GM12878 (cell line): ENCODE data around the gene CCBE1. TPM values are rescaled to one million over a fixed set of nuclear protein-coding genes. Genes with fewer than 3 reads are reported as not detected.

Experiments
- ATAC-seq: fragments of 200-7000 bp; cut with Tn5 transposase; 3 replicates; pipeline ENCODE4 v1.9.1; 2020; ENCODE audit warnings: mild to moderate bottlenecking, moderate library complexity
- BruUV-seq: library from RNA; stranded (reverse); fragments of 400-500 nt; replicated peaks from 2 replicates; lab custom pipeline; 2021; lab: Mats Ljungman, UMichigan
- CTCF ChIA-PET: fragments of 300-600 bp; sonication (Branson Sonifier 250); formaldehyde crosslinking; extraction: SDS; loops from one replicate; lab custom pipeline; 2021; ENCODE audit warnings: inconsistent platforms; lab: Yijun Ruan, JAX
- POLR2A ChIA-PET: fragments of 350-600 bp; formaldehyde crosslinking; extraction: SDS; loops from one replicate; lab custom pipeline; 2021; ENCODE audit warnings: inconsistent platforms; lab: Charles Lee
- RAD21 ChIA-PET: fragments of 300-600 bp; sonication (Branson Sonifier 250); formaldehyde crosslinking; loops from one replicate; lab custom pipeline; 2023; ENCODE audit warnings: antibody characterized with exemption; ENCODE audit not compliant: unreplicated experiment; lab: Charles Lee
- SMC1A ChIA-PET: fragments of 300-600 bp; sonication (Branson Sonifier 250); formaldehyde crosslinking; loops from one replicate; lab custom pipeline; 2023; ENCODE audit not compliant: unreplicated experiment, uncharacterized antibody; lab: Charles Lee
- DNase-seq: peaks from one replicate; pipeline ENCODE4 v3.0.0-alpha.2; 2011; ENCODE audit warnings: low read depth, low spot score
- FAIRE-seq: peaks from 3 replicates; lab custom pipeline; 2011; peaks lifted over from hg19 to GRCh38; lab: Jason Lieb, UNC
- H2AFZ ChIP-seq: 2 replicates; pipeline ENCODE4 v1.6.0; 2011; ENCODE audit warnings: low read depth, low read length, control low read depth; ENCODE audit not compliant: control insufficient read depth
- H3K27ac ChIP-seq: 2 replicates; pipeline ENCODE4 v1.5.1; 2011; ENCODE audit warnings: control low read depth; ENCODE audit not compliant: control insufficient read depth, insufficient read depth
- H3K27me3 ChIP-seq, 2 experiments: replicated peaks in 1 of 2; 2 replicates each; pipeline versions ENCODE4 v1.6.0 to v1.6.1; 2011; ENCODE audit warnings: low read length in 1 of 2; ENCODE audit not compliant: control insufficient read depth in 2 of 2, insufficient read depth in 2 of 2
- H3K36me3 ChIP-seq, 2 experiments: 2 replicates each; pipeline ENCODE4 v1.5.1; 2011; ENCODE audit warnings: low read length in 1 of 2; ENCODE audit not compliant: control insufficient read depth in 2 of 2, insufficient read depth in 2 of 2
- H3K4me1 ChIP-seq: 2 replicates; pipeline ENCODE4 v1.6.1; 2011; ENCODE audit warnings: mild to moderate bottlenecking, low read length, moderate library complexity, mixed read lengths; ENCODE audit not compliant: control insufficient read depth, insufficient read depth
- H3K4me2 ChIP-seq: 2 replicates; pipeline ENCODE4 v1.6.0; 2011; ENCODE audit warnings: control low read depth; ENCODE audit not compliant: control insufficient read depth, insufficient read depth
- H3K4me3 ChIP-seq: fragments of 200-600 bp; sonication (generic); 2 replicates; pipeline ENCODE4 v1.5.1; 2016
- H3K79me2 ChIP-seq: 2 replicates; pipeline ENCODE4 v1.6.0; 2011; ENCODE audit warnings: low read length; ENCODE audit not compliant: control insufficient read depth, insufficient read depth
- H3K9ac ChIP-seq: 2 replicates; pipeline ENCODE4 v1.8.0; 2011; ENCODE audit warnings: low read length, control low read depth, mixed read lengths; ENCODE audit not compliant: control insufficient read depth, insufficient read depth
- H3K9me3 ChIP-seq: replicated peaks from 3 replicates; pipeline ENCODE4 v1.5.1; 2011; ENCODE audit warnings: mild to moderate bottlenecking, low read length; ENCODE audit not compliant: control insufficient read depth, insufficient read depth
- H4K20me1 ChIP-seq: 2 replicates; pipeline ENCODE4 v1.6.0; 2011; ENCODE audit not compliant: control insufficient read depth, insufficient read depth
- CBFB ChIP-seq: IDR thresholded peaks from 2 replicates; pipeline ENCODE4 v1.6.1; 2016; ENCODE audit warnings: antibody characterized with exemption, low read depth
- ESRRA ChIP-seq: IDR thresholded peaks from 2 replicates; pipeline ENCODE4 v1.6.1; 2012; ENCODE audit warnings: mild to moderate bottlenecking, low read length, improper control_type of control experiment
- ETV6 ChIP-seq, 2 experiments: fragments of 450-650 bp in 1 of 2; IDR thresholded peaks in 1 of 2; conservative IDR thresholded peaks in 1 of 2; 2 replicates each; pipeline ENCODE4 v1.6.1; 2014; ENCODE audit warnings: antibody characterized with exemption in 1 of 2, borderline replicate concordance in 1 of 2, low read depth in 1 of 2, mild to moderate bottlenecking in 1 of 2, moderate library complexity in 1 of 2
- HCFC1 ChIP-seq: fragments of 150-350 bp; IDR thresholded peaks from 2 replicates; pipeline ENCODE4 v1.6.1; 2014; ENCODE audit warnings: low read length
- IKZF1 ChIP-seq: fragments of 450-650 bp; conservative IDR thresholded peaks from 2 replicates; pipeline ENCODE4 v1.6.1; 2017; ENCODE audit warnings: antibody characterized with exemption, mild to moderate bottlenecking
- PAX8 ChIP-seq: fragments of 450-650 bp; IDR thresholded peaks from 2 replicates; pipeline ENCODE4 v1.6.1; 2017; ENCODE audit warnings: mild to moderate bottlenecking, moderate library complexity
- PML ChIP-seq: IDR thresholded peaks from 2 replicates; pipeline ENCODE4 v1.6.1; 2012; ENCODE audit warnings: low read length, inconsistent platforms
- RAD21 ChIP-seq: IDR thresholded peaks from 2 replicates; pipeline ENCODE4 v1.6.1; 2011; ENCODE audit warnings: mild to moderate bottlenecking, low read depth, low read length, moderate library complexity; ENCODE audit not compliant: insufficient read depth
- RBBP5 ChIP-seq: fragments of 200-600 bp; sonication (generic); conservative IDR thresholded peaks from 2 replicates; pipeline ENCODE4 v1.6.1; 2016
- SIN3A ChIP-seq: IDR thresholded peaks from 2 replicates; pipeline ENCODE4 v1.6.1; 2012; ENCODE audit warnings: low read depth, low read length, improper control_type of control experiment
- SP1 ChIP-seq: IDR thresholded peaks from one replicate; pipeline ENCODE4 v1.6.1; 2011; ENCODE audit warnings: low read depth, low read length
- TAF1 ChIP-seq: IDR thresholded peaks from 2 replicates; pipeline ENCODE4 v1.6.1; 2011; ENCODE audit warnings: mild to moderate bottlenecking, low read depth, low read length, borderline replicate concordance
- ZNF622 ChIP-seq: fragments of 450-650 bp; IDR thresholded peaks from 2 replicates; pipeline ENCODE4 v1.6.1; 2017; ENCODE audit warnings: mild to moderate bottlenecking, inconsistent platforms
- ZSCAN29 ChIP-seq: fragments of 450-650 bp; IDR thresholded peaks from 2 replicates; pipeline ENCODE4 v1.6.1; 2017; ENCODE audit warnings: mild to moderate bottlenecking, moderate library complexity
- WGBS: methylation state at CpG from one replicate; pipeline ENCODE4 v1.1.6; 2016; ENCODE audit warnings: low lambda C conversion rate; ENCODE audit not compliant: insufficient replicate concordance, insufficient coverage; ENCODE audit errors: missing lambda C conversion rate; 5-methylcytosine and 5-hydroxymethylcytosine counted together
- in situ Hi-C: fragments of 300-500 bp; cut with MboI; formaldehyde crosslinking; loops from 9 replicates; pipeline ENCODE4 v1.14.3; 2018; ENCODE audit warnings: mixed read lengths
- intact Hi-C: fragments of 100-400 bp; cut with micrococcal nuclease; formaldehyde crosslinking; loops from one replicate; pipeline ENCODE4 v1.14.2; 2022; ENCODE audit not compliant: unreplicated experiment
- polyA plus RNA-seq, 11 experiments: library from polyadenylated mRNA; depleted of rRNA in 4 of 11; unstranded in 6 of 11; stranded (reverse) in 5 of 11; fragments of >200 nt; fragmentation: Nextera tagmentation in 4 of 11; fragmentation: Illumina TruSeq in 1 of 11; extraction: Ambion mirVana in 4 of 11; extraction: Trizol in 1 of 11; gene quantifications; 1 replicate in 1 of 11; 2 replicates in 10 of 11; pipeline versions ENCODE4 v1.2.1 to v1.2.3, GENCODE V29; 2011 to 2016; ENCODE audit warnings: inconsistent platforms in 2 of 11, missing spikeins in 2 of 11, low read depth in 1 of 11
- total RNA-seq, 4 experiments: library from RNA; depleted of rRNA in 3 of 4; stranded (reverse); fragments of >200 nt in 3 of 4; fragmentation: Illumina TruSeq in 1 of 4; extraction: Trizol in 1 of 4; gene quantifications; 2 replicates each; pipeline versions ENCODE4 v1.2.1 to v1.2.3, GENCODE V29; 2013 to 2021

Gene CCBE1
- total and polyA plus RNA-seq, 10 of the 15 experiments (the other 5 are each of a cell fraction or from before 2014, with no cell fraction given) = 0.03 to 0.49 (median 0.04) TPM; not detected in 7

GRCh38 chr18:59514203-59514602 is 183.0 kb downstream of the CCBE1 start:
- no peak for DNase-seq
- in situ Hi-C loops = no loop called here
- POLR2A ChIA-PET = no interaction called here
- H3K4me1 ChIP-seq = no peaks in the 10 kb centered on the region
- TF ChIP-seq ZSCAN29 (no peak), IKZF1 (no peak), TAF1 (no peak), RBBP5 (no peak), PAX8 (no peak), ZNF622 (no peak), CBFB (no peak), ESRRA (no peak), HCFC1 (no peak), SIN3A (no peak), ETV6 (conservative IDR thresholded peaks at IDR 0.05 in 1 of 2, IDR thresholded peaks at IDR 0.05 in 1 of 2; ENCODE audit: borderline replicate concordance in 1 of 2, low read depth in 1 of 2) (no peak), RAD21 (no peak), PML (no peak), SP1 (no peak)
- 23% methylated on average over 13 of the region's 13 CpGs for WGBS
- CTCF ChIA-PET = no interaction called here
- H3K9me3 ChIP-seq = no peaks in the 10 kb centered on the region
- SMC1A ChIA-PET = interaction anchor here (0.6 kb wide), 1 partner anchor 28 kb away, joined by 3 read pairs; no protein-coding TSS in a partner anchor
- H3K36me3 ChIP-seq = no peaks in the 10 kb centered on the region
- intact Hi-C loops = no loop called here
- no peaks in the 10 kb centered on the region for H4K20me1 ChIP-seq
- no peaks in the 10 kb centered on the region for H3K79me2 ChIP-seq
- FAIRE-seq = no peak
- BruUV-seq = no TSS peak
- no peak for ATAC-seq
- H3K27me3 ChIP-seq = peaks cover 2 to 4% of the 10 kb centered on the region in 2 experiments; a peak in 2 of 4 replicates
- no peak overlapping the region for H3K27ac ChIP-seq
- RAD21 ChIA-PET = no interaction called here
- no peak overlapping the region for H3K9ac ChIP-seq
- no peak overlapping the region for H3K4me3 ChIP-seq
- H2AFZ ChIP-seq = no peak overlapping the region
- H3K4me2 ChIP-seq = no peak overlapping the region
